ENCODE data around the gene SELP.
"Not testable (repeated sequence)": the region's sequence is repeated elsewhere in the genome, so short reads cannot be mapped to it uniquely, and the experiment has no call there.

Gene SELP

DNA sequence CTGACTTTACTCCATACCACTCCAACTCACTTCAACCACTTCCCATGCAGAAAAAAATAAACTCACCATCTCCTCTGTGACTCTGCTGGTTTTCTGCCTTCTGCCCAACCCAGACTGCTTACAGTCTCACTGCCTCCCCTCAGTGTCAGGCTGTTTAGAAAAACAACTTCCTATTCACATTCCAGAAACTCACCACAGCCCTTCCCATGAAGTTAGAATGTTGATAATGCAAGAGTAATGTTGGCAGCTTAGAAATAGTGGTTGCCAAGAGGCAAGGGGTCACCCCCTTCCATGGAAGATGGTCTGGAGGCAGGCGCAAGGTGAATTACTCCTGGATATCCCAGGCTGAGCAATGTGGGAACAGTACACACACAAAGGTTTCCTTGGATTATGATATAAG lies at the start of gene SELP:
Gene SELP, minus strand, starts transcription at position 119 of the 400 bp plus-strand sequence. Its CDS starts 50 bp downstream, at position 69.
- no peak for DNase-seq

DNA sequence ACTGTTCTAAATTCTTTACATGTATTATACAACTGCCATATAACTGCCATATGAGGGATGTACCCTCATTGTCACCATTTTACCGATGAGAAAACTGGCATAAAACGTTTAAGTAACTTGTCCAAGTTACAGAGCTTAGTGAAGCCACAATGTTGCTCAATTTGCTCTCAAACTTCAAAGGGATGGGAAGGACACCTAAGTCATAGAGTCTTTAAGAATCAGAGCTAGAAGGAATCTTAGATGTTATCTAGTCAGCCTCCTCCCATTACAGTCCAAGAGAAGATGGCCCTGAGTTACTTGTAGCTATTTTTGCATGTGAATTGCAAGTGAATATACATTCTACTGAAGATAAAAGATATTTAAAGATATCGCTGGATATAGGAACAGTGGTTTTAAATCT lies 49.8 kb upstream of the SELP start:
- no peak for DNase-seq

DNA sequence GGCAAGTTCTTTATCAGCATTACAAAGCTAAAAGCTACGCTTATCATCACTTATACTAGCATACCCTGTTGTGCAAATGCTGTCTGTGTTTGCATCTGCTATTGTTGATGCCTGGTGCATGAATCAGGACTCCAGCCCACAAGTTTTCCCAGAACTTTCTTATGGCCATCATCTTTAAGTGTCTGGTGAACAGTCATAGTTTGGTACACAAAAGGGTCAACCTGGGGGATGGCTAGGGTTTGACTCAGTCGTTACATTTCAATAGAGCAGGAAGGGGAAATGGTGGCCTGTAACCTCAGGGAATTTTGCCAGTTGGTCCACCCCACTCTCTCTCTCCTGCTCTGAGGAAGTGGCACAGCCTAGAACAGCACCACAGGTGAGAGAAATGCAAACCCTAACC lies 46.1 kb upstream of the SELP start:
- no peak for DNase-seq

DNA sequence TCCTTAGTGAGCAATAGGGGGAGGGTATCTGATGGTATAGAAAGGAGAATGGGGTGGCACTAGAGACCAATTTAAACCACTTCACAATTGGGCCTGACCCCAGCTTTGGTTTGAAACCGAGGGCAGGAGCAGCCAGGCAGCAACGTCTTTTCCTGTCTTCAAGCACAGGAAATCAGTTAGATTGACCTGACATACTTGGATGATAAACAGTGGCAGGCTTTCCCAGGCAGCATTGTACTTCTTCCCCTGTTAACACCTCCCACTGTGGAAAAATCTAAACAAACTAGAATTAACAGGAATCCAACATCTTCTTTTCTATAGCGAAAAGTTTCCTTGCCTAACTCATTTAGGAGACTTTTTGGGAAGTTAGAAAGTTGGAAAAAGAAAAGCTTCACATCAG lies 40.9 kb upstream of the SELP start:
- DNase-seq = no peak

- not testable (repeated sequence) for DNase-seq
Observed at GRCh38 chr1:169670244-169670643, 40.3 kb upstream of the SELP start.

- DNase-seq = not testable (repeated sequence)
Observed at GRCh38 chr1:169667699-169668596, 38.0 kb upstream of the SELP start.

- DNase-seq = not testable (repeated sequence)
Observed at GRCh38 chr1:169667227-169667639, 37.3 kb upstream of the SELP start.

- not testable (repeated sequence) for DNase-seq
Observed at GRCh38 chr1:169662680-169663079, 32.8 kb upstream of the SELP start.

GRCh38 chr1:169661066-169661465 lies 31.1 kb upstream of the SELP start:
- DNase-seq = not testable (repeated sequence)

- not testable (repeated sequence) for DNase-seq
Observed at GRCh38 chr1:169658777-169659176, 28.9 kb upstream of the SELP start.

DNA sequence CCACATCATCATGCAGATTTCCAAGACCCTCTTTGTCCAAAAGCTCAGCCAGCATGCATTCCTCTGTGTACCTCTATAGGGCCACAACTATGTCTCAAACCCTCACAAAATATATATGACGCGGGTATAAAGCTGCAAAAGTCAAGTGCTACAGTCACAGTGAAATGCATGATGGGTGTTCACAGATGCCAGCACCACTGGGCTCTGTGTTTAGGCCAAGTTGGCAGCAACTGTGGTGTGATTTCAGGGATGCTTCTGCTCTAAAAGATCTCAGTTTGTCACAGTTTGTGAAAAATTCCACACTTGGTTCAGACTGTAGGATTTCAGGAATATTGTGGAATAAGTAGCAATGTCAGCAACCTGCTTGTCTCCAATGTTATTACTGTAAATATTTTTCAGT lies 23.9 kb upstream of the SELP start:
- no peak for DNase-seq

GRCh38 chr1:169651035-169651434 lies 21.1 kb upstream of the SELP start:
- DNase-seq = no peak

GRCh38 chr1:169650551-169650950 lies 20.6 kb upstream of the SELP start:
- no peak for DNase-seq

DNA sequence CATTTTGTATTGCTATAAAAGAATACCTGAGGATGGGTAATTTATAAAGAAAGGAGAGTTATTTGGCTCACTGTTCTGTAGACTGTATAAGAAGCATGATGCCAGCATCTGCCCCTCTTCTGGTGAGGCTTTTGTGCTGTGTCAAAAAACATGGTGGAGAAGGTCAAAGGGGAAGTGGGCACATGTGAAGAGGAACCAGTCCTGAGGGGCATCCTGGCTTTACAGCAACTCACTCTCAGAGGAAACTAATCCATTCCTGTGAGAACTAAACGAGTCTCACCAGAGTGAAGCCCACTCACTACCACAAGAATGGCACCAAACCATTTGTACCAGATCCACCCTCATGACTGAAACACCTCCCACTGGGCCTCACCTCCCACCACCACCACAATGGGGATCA lies 18.8 kb upstream of the SELP start:
- no peak for DNase-seq

GRCh38 chr1:169648187-169648586 lies 18.3 kb upstream of the SELP start:
- DNase-seq = no peak

GRCh38 chr1:169647512-169647911 lies 17.6 kb upstream of the SELP start:
- no peak for DNase-seq

- no peak for DNase-seq
Observed at GRCh38 chr1:169644297-169644696, 14.4 kb upstream of the SELP start.

DNA sequence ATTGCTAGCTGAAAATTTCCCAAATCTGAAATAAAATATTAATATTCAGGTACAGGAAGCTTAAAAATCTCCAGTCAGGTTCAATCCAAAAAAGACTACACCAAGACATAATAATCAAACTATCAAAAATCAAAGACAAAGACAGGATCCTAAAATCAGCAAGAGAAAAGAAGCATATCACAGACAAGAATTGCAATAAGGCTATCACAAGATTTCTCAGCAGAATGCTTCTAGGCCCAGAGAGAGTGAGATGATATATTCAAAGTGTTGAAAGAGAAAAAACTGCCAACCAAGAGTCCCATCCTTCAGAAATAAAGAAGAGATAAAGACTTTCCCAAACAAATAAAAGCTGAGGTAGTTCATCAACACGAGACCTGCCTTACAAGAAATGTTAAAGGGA lies 5.0 kb upstream of the SELP start:
- no peak for DNase-seq

GRCh38 chr1:169634145-169634544 lies 4.2 kb upstream of the SELP start:
- no peak for DNase-seq

DNA sequence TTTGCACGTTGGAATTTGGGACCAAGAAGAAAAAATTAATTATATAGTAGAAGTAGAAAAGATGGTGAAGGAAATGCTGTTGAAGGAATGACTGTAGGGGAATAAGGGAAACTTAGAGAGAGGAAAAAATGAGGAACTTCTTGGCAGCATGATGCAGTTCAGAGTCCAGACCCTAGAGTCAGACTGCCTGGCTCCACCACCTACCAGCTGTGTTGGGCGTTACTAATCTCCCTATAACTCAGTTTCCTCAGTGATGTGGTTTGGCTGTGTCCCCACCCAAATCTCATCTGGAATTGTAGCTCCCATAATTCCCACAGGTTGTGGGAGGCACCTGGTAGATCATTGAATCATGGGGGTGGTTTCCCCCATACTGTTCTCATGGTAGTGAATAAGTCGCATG lies 1.3 kb upstream of the SELP start:
- DNase-seq = no peak

GRCh38 chr1:169624912-169625311 lies 5.0 kb downstream of the SELP start:
- no peak for DNase-seq

DNA sequence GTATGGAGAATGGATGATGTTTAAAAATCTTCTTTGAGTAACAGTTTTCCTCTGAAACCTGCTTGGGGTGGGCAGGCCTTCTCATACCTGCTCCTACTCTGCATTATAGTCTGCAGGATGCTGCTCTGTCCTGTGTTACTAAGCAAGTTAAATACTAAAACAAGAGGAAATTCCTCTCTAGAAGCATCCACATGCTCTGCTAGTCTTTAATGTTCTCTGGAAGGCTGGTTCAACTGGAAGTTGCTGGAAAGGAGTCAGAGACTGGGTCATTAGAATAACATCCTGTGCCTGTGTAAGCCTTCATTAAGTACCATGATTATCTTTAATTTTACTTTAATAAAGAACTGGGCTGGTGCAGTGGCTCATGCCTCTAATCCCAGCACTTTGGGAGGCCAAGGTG lies 5.8 kb downstream of the SELP start:
- DNase-seq = no peak

DNA sequence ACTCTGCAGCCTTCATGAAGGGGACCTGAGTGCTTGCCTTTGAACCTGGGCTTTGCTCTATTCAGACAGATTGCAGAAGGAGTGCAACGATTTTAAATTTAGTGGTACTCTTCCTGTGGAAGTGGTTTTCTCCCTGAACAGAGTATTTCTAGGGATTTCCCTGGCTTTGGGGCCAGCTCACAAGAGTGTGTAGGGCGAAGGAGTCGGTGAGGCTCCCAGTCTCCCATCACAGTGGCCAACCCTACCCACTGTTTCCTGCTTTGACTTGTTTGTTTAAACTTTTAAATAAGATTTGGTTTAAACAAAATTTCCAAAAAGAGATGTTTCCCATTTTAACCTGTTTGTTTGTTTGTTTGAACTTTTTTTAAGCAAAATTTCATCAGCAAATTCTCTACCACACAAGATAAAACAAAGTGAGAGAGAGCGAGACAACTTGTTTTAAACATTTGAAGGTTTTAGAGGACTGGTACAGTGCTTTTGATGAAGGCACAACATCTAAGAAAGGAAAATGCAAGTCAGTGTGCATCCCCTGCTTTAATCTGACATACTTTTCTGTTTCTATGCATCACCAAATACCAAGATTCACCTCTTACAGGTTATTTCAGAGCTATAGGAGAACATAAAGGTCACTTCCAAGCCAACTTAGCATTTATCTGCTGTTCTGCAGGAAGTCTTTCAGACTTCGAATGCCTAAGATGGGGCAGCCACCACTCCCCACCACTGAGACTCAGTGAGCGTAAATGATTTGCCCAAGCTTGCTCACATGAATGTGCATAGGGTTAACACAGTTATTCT lies 6.6 kb downstream of the SELP start:
- DNase-seq = no peak

DNA sequence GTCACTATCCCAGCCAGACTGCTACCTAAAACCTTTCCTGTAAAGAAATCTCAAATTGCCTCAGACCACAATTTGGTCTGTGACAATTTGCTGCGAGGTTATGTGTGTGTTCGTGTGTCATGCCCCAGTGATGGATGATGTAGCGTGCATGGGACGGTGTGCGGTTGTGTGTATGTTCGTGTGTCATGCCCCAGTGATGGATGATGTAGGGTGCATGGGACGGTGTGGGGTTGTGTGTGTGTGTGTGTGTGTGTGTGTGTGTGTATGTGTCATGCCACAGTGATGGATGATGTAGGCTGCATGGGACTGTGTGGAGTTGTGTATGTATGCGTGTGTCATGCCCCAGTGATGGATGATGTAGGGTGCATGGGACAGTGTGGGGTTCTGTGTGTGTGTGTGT lies 9.4 kb downstream of the SELP start:
- no peak for DNase-seq

Data from NCI-H146 (cell line).